GM20000 (cell line): ENCODE measurements around the gene IL16.
"Not testable (repeated sequence)": the region's sequence is repeated elsewhere in the genome, so short reads cannot be mapped to it uniquely, and the experiment has no call there.

Experiments used
- DNase-seq: peaks from one replicate; pipeline ENCODE4 v3.0.0; 2012; ENCODE audit warnings: low spot score
- CTCF ChIP-seq: IDR thresholded peaks from 2 replicates; pipeline ENCODE4 v1.5.1; 2012; ENCODE audit warnings: mild to moderate bottlenecking, control low read depth; ENCODE audit errors: extremely low read depth, missing control alignments

The IL16 gene

GRCh38 chr15:81194723-81195122 is 2.0 kb upstream of the IL16 start:
- TF ChIP-seq CTCF = no peak
- no peak for DNase-seq

DNA sequence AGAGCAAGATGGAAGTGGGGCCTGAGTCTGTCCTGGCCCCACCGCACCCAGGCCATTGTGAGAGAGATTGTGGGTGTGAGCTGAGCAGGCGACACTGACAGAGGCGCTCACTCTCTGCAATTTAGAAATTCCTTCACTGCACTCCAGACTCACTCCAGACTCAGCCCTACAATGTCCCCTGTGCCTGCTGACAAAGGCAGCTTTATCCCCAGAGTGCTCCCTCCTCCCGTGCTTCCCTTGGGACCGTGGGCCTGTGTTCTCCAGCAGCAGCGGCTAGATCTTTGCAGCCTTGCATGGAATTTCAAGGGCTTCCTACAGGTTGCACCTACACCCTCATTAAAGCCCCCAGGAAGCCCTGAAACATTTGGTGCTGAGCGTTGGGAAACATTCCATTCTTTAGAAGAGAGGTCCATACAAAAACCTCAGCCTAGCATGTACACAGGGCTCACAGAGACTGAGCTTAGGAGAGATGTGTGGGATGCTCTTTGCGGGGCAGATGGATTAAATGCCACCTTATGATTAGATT is 1.3 kb upstream of the IL16 start:
- TF ChIP-seq CTCF = no peak
- DNase-seq = no peak

DNA sequence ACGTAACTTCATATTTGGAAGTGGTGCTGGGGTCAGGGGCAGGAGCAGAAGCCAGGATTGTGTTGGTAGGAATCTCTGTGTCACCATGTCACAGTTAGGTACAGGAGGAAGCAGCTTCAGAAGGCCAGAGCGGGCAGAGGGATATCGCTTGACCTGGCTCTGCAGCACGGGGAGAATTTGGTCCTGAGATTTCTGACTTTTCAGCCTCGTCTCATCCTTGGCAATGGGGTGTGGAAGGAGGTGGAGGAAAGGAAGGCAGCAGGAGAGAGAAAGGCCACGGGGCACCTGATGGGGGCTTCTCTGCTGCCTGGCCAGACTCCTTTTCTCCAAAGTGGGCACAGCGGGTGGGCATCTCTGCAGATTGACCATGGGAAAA is 564 bp downstream of the IL16 start:
- no peak for TF ChIP-seq CTCF

DNA sequence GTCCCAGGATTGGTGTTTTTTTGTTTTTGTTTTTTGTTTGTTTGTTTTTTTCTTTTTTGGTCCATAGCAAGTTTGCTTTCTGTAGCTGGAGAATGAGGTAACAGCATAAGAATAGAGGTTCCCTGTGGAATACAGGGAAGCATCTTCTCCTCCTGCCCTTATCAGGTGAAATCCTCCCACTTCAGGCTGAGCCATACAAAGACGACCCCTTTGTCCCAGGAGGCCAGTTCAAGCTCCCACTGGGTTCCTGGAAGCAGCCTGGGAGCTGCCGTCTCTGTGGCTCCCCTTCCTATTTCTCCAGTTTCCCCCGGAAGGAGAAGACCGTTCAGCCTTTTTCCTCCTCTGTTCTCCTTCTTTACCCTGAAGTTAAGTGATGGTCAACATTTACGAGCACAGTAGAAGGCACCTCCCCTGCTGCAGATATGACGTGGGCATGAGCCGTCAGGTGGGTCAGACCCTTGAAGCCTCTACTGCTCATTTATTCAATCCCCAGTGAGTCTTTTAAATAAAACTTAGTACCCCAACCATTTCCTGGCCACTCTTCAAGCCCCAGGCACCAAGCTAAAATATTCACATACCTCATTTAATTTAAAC is 1.1 kb downstream of the IL16 start:
- TF ChIP-seq CTCF = no peak
- no peak for DNase-seq

More for the DNA sequence above, 564 bp downstream of the IL16 start:
- no peak for DNase-seq

DNA sequence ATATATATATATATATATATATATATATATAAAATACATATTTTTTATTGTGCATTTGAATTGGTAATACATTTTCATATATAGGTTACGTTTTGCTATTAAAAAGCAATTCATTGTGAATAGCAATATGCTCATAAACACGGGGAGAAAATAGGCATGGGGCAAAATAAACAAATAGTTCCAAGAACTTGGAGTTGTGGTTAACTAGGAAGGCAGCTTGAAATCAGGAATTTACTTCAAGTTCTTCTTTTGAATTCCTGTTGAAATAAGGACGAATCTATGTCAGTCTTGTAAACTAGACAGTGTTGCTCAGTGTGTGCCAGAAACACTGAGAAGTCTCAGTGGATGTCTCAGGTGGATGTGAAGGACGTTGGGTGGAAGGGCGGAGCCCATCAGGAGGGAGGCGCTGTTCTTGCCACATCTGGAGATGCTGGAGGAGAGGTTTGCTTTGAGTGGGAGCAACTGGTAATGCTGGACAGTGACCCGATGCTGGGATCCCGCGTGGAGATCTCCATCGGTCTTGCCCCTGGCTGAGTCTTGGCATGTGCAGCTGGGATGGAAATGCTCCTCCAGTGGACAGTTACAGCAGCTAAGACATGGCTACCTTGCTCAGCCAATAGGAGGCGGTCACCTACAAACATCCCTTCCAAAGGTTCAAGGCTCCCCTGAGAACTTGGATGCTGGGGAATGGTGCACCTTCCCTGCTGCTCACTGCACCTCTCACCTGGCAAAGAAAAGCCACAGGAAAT is 2.5 kb downstream of the IL16 start:
- DNase-seq = no peak
- no peak for TF ChIP-seq CTCF

DNA sequence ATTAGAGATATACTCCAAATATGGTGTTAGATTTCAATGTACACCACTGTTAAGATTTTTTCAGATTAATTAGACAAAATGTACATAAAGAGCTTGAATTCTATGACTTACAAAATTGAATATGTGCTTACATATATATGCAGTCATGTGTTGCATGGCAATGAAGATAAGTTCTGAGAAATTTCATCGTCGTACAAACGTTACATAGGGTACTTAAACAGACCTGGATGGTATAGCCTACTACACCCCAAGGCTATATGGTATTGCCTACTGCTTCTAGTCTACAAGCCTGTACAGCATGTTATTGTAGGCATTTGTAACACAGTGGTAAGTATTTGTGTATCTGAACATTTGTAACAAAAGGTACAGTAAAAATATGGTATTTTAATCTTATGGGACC is 9.3 kb downstream of the IL16 start:
- no peak for DNase-seq
- no peak for TF ChIP-seq CTCF

DNA sequence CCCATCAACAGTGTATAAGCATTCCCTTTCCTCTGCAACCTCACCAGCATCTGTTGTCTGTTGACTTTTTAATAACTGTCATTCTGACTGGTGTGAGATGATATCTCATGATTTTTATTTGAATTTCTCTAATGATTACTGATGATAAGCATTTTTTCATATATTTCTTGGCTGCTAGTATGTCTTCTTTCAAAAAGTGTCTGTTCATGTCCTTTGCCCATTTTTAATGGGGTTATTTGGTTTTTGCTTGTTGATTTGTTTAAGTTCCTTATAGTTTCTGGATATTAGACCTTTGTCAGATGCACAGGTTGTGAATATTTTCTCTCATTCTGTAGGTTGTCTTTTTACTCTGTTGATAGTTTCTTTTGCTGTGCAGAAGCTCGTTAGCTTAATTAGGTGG is 11.3 kb downstream of the IL16 start:
- DNase-seq = not testable (repeated sequence)

- DNase-seq = no peak
- TF ChIP-seq CTCF = no peak
Measured at GRCh38 chr15:81209635-81210034, 13.0 kb downstream of the IL16 start.
